HL-60 (cell line): ENCODE data around the gene GDPD1.
A peak's percentile ranks its signal among the peaks of the same experiment; 100 is the strongest.

Experiments
- GABPA ChIP-seq: IDR thresholded peaks from 2 replicates; pipeline ENCODE4 v1.6.1; 2012; ENCODE audit warnings: low read depth
- POLR2AphosphoS5 ChIP-seq: IDR thresholded peaks from 2 replicates; pipeline ENCODE4 v1.6.1; 2012; ENCODE audit warnings: low read depth
- REST ChIP-seq: IDR thresholded peaks from 2 replicates; pipeline ENCODE4 v1.6.1; 2012; ENCODE audit warnings: low read depth; ENCODE audit not compliant: insufficient replicate concordance
- SPI1 ChIP-seq: IDR thresholded peaks from 2 replicates; pipeline ENCODE4 v1.6.1; 2012; ENCODE audit warnings: low read depth, mild to moderate bottlenecking, borderline replicate concordance
- TF ChIP-seq, protein P1 (sequence below): IDR thresholded peaks from one replicate; pipeline ENCODE4 v1.5.1; 2011; ENCODE audit warnings: low read length, control low read depth, inconsistent platforms; ENCODE audit not compliant: insufficient read depth

DNA sequence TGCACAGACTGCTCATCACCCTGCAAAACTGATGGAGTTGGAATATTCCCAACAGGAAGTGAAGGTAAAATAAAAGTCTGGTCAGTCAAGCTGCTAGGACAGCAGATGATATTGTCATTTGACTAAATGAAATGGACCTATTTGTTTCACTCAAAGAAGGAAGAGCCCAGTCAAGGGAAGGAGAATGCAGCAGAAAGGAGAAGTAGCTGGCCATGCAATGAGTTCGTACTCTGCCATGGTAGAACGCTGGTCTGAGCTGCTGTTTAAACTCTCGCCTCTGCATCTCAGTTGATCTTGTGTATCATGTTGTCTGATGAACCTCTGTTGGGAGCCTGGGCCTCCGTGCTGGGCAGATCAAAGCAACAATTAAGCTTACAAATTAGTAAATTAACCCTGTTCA lies 95.6 kb downstream of the GDPD1 start:
- TF ChIP-seq, protein P1, sequence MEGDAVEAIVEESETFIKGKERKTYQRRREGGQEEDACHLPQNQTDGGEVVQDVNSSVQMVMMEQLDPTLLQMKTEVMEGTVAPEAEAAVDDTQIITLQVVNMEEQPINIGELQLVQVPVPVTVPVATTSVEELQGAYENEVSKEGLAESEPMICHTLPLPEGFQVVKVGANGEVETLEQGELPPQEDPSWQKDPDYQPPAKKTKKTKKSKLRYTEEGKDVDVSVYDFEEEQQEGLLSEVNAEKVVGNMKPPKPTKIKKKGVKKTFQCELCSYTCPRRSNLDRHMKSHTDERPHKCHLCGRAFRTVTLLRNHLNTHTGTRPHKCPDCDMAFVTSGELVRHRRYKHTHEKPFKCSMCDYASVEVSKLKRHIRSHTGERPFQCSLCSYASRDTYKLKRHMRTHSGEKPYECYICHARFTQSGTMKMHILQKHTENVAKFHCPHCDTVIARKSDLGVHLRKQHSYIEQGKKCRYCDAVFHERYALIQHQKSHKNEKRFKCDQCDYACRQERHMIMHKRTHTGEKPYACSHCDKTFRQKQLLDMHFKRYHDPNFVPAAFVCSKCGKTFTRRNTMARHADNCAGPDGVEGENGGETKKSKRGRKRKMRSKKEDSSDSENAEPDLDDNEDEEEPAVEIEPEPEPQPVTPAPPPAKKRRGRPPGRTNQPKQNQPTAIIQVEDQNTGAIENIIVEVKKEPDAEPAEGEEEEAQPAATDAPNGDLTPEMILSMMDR, result no peak
- no peak for TF ChIP-seq REST
- no peak for TF ChIP-seq POLR2AphosphoS5
- TF ChIP-seq GABPA, result no peak
- TF ChIP-seq SPI1, result peak; percentile 29; the same call in 1 of the 2 replicates
